CD4-positive, alpha-beta T cell treated with Interferon gamma for 1 hour (primary cell): ENCODE data around the gene KRTAP1-5.
"Not testable (repeated sequence)": the region's sequence is repeated elsewhere in the genome, so short reads cannot be mapped to it uniquely, and the experiment has no call there.

Experiments used
- DNase-seq: peaks from one replicate; pipeline ENCODE4 v3.0.0-alpha.2; 2020

Gene KRTAP1-5

DNA sequence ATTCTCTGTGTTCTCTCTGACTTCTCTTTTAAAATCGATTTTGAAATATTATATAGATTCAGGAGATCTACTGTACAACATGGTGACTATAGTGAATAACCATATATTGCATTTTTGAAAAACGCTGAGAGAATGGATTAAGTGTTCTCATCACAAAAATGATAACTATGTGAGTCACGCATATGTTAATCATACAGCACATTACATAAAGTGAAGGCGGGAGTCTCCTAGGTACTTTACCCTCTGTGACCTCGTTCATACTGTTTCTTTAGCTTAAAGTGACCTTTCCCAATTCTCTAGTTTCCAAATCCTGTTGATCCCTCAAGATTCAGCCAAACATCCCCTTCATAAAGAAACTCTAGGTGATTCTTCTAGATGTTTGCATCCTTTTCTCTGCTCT lies 24.2 kb downstream of the KRTAP1-5 start:
- DNase-seq: no peak

- no peak for DNase-seq
These were observed 25.2 kb downstream of the KRTAP1-5 start for GRCh38 chr17:41001795-41002194.

DNA sequence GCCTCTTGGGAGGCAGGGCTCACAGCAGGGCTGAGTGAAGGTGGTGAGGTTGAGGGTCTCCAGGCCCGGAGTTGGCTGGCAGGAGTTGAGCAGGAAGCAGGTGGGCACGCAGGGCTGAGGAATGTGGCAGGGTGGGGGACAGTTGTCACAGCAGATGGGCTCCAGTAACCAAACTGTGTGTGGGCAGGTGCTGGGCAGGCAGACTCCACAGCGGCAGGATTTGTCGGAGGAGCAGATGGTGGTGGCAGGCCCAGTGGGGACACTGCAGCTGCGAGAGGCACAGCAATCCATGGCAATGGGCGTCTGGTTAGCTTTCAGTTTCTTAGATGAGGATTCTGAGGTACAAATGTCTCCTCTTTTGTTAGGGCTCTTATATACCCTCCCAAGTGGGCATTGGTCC lies 27.4 kb downstream of the KRTAP1-5 start, which contains the start of gene KRTAP3-2:
TSS of gene KRTAP3-2 (minus strand) at position 344 of the 400 bp plus-strand sequence. CDS start at position 291, 53 bp downstream.
- DNase-seq: not testable (repeated sequence)

DNA sequence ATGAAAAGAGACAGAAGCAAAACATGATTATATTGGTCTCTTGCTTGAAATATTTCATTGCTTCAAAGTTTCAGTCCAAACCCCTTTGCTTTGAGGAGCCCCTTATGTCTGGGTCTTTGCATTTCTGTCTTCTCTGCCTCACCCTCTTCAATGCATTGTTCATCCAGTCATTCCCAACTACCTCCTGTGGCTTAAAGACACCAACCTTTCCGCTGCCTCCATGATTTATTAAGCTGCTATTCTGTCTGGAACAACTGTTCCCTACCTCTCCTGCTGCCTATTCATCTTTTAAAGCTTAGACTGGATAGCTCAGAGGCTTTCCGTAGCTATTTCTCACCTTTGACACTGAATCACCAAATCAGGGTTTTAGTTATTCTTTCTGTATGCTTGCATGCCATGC lies 29.6 kb downstream of the KRTAP1-5 start:
- no peak for DNase-seq

GRCh38 chr17:40996829-40997228 lies 30.2 kb downstream of the KRTAP1-5 start:
- no peak for DNase-seq

GRCh38 chr17:40995116-40995515 lies 31.9 kb downstream of the KRTAP1-5 start:
- no peak for DNase-seq

DNA sequence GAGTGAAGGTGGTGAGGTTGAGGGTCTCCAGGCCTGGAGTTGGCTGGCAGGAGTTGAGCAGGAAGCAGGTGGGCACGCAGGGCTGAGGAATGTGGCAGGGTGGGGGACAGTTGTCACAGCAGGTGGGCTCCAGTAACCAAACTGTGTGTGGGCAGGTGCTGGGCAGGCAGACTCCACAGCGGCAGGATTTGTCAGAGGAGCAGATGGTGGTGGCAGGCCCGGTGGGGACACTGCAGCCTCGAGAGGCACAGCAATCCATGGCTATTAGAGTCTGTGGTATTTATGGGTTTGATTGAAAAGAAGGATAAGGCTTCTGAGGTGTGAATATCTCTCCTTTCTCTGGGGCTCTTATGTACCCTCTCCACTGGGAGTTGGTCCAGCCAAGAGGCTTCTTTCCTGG lies 33.2 kb downstream of the KRTAP1-5 start, which contains the start of gene KRTAP3-3:
TSS of gene KRTAP3-3 (minus strand) at position 326 of the 400 bp plus-strand sequence. CDS start at position 259, 67 bp downstream.
- DNase-seq: no peak

DNA sequence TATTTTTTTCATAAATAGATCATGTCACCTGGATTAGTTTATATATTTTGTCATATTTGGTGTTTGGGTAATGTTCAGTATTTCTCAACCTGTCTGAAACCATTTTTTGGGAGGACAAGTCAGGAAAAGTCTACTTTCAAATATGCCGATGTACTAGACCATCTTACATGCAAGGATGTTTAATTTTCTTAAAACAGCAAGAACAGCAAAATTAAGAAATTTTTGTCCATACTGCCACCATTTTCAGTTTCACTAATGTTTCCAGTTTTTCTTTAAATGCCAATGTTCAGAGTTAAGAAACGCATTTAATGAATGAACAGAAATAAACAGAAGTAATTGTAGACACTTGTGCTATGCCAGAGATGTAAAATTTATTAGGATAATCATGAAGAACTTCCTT lies 33.9 kb downstream of the KRTAP1-5 start:
- no peak for DNase-seq

DNA sequence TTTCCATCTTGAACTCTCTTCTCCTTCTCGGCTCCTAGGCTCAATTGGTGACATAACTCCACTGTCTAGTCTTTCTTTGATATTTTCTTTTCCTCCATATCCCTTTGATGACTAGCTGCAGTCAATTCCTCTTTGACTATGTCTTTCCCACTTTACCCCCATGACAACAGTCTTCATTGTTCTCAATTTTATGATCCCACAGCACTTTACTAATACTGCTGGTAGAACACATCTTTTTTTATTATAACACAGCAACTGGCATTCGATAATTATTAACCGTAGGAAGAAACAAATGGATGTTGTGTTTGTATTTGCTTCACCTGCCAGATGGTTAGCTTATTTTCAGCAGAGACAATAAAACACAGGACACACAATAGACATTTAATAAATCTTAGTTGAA lies 34.3 kb downstream of the KRTAP1-5 start:
- no peak for DNase-seq

DNA sequence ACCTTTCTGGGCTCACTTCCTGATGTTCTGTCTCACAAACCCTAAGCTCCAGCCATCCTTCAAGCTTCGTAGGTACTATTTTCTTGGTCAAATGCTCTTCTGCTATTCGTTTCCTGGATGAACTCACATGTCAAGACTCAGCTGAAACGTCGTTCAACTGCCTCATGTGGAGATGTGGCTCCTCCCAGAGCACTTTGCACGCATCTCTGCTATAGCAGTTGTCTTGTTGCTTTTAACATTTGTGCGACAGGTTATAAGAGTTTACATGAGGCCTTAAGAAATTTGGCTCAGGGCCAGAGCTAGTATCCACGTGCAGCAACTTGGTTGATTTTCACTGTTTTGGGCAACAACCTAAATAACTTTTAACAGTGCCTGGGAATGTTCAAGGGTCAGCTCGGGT lies 40.1 kb downstream of the KRTAP1-5 start:
- DNase-seq: no peak

DNA sequence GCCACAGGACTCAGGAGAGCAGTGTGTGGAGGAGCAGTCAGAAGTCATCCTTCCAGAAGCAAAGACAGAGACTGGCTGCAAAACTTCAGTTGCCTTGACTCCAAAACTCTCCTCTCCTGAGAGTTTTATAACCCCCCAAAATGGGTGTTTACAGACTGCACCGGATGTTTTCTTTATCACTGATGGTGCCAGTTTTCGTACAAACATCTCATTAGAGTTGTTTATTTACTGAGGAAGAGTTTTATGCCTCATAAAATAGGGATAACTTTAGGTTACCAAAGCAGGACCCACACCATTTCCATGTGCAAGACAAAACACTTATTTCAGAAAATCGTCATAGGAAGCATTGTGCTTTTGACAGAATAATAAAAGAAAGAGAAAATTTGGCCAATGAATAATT lies 42.8 kb downstream of the KRTAP1-5 start, which contains the start of gene KRT40:
TSS of gene KRT40 (minus strand) at position 101 of the 400 bp plus-strand sequence. CDS start at position 48, 53 bp downstream.
- no peak for DNase-seq

DNA sequence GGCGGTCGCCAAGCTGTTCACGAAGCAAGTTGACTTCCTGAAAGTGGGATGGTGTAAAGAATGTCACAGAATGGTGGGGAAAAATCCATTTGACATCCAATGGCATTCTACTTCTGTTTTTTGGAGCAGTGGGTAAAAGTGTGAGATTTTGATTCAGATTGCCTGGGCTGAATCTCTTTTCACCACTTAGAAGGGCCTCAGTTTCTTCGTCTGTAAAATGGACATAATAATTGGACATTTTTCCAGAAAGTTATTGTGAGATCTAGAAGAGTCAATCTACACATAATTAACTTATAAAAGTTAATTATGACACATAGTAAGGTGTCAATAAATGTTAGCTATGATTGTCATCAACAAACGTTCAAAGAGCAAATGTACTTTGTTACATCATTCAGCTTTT lies 45.9 kb downstream of the KRTAP1-5 start:
- DNase-seq: no peak

DNA sequence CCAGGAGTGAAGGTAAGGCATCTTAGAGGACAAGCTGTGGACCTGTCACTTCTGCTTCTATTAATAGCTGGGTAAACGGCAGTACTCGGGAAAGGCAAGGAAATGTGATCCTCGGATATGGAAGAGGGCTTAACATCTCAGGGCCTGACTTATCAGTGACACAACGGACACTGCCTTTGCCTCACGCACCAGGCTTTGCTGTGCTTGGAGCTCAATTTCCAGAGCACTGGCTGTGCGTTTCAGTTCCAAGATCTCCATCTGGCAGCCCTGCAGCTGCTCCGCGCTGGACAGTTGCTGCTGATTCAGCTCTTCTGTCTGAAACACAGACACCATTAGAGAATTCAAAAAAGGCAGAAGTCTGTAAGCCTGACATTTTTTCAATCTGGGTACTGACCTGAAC lies 46.4 kb downstream of the KRTAP1-5 start:
- DNase-seq: no peak

DNA sequence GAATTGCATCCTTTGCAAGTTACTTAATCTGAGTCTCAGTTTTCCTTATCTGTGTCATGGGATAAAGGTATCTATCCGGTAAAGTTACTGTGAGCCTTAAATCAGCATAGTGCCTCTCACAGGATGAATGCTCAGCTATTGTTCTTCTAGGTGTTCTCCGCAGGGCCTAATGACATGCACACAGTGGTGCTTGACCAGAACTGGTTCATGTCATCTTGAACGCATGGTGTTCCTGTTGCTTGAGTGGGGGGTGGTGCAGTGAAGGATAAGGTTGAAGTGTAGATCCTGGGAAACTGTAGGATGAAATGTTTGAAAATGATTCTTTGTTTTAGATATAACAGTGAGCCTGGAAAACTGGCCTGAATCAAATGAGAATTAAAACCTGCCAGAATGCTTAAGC lies 46.9 kb downstream of the KRTAP1-5 start:
- DNase-seq: no peak

GRCh38 chr17:40978575-40979151 lies 48.3 kb downstream of the KRTAP1-5 start:
- no peak for DNase-seq
